GM18508 (cell line): ENCODE results near the gene RAB3B.
"Not testable (repeated sequence)": the region's sequence is repeated elsewhere in the genome, so short reads cannot be mapped to it uniquely, and the experiment has no call there.

ENCODE experiments used
- ATAC-seq: cut with Tn5 transposase; IDR thresholded peaks from one replicate; pipeline ENCODE4 v1.9.1; 2021; ENCODE audit warnings: moderate number of reproducible peaks; ENCODE audit not compliant: insufficient read depth, unreplicated experiment

RAB3B gene

DNA sequence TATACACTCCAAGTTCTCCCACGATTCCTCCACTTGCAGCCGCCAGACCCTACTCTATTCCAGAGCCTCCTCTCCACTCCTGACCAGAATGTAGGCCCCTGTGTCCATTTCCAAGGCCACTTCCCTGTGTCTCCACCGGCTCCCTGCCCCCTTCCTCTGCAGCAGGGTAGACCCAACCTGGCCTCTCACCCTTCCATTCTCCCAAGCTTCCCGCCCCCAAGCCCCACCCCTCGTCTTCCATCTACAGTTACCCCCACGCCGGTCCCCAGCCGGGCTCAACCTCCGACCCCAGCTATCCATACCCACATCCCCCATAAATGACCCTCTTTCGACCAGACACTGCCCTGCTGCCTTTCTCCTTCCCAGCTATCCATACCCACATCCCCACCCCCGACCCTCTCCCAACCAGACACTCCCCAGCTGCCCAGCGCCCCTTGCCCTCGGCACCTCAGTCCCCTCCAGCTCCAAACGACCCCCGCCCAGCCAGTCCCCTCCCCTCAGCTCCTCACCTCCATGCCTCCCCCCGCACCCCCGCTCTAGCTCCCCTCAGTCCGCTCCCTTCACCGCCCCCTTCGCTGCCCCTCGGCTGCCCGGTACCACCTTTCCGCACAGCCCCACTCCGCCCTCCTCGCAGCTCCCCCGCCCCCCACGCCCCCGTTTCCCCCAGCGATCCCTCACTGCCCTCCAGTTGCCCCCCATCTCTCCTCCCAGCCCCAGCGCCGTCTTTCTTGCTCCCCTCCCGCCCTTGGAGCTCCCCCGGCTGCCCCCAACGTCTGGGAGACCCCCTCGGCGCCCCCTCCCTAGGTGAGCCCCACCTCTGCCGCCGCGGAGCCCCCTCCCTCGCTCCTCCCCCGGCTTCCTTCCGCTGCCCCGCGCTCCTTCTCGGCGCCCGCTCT is 670 bp downstream of the RAB3B start:
- no peak for ATAC-seq

- ATAC-seq: no peak
Measured at GRCh38 chr1:51988254-51988653, 2.2 kb downstream of the RAB3B start.

- no peak for ATAC-seq
Measured at GRCh38 chr1:51986718-51987117, 3.8 kb downstream of the RAB3B start.

DNA sequence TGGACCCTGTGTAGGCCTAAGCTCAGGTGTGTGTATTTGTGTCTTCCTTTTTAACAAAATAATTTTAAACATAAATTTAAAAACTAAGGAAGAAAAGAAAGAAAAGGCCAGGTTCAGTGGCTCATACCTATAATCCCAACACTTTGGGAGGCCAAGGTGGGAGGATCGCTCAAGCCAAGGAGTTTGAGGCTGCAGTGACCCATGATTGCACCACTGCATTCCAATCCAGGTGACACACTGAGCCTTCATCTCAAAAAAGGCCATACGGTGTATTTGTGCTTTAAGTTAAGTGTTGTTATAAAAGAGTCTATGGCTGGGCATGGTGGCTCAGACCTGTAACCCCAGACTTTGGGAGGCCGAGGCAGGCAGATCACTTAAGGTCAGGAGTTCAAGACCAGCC is 8.3 kb downstream of the RAB3B start:
- no peak for ATAC-seq

- ATAC-seq: no peak
Measured at GRCh38 chr1:51981555-51981954, 8.9 kb downstream of the RAB3B start.

DNA sequence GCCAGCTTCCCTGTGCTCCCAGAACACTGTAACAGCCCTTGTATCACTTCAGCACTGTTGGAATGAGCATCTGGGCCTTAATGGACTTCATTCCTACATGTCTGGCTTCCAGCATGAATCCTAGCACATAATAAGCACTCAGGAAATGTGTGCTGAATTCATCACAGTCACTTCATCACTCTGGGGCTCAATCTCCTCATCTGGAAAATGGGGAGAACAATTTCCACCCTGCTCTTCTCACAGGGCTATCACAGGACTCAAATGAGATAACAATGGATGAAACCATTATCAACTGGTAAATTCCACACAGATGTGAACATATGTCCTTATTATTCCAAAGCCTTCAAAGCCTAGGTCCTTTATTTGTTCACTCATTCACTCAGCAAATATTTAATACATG is 12.4 kb downstream of the RAB3B start:
- ATAC-seq: no peak

DNA sequence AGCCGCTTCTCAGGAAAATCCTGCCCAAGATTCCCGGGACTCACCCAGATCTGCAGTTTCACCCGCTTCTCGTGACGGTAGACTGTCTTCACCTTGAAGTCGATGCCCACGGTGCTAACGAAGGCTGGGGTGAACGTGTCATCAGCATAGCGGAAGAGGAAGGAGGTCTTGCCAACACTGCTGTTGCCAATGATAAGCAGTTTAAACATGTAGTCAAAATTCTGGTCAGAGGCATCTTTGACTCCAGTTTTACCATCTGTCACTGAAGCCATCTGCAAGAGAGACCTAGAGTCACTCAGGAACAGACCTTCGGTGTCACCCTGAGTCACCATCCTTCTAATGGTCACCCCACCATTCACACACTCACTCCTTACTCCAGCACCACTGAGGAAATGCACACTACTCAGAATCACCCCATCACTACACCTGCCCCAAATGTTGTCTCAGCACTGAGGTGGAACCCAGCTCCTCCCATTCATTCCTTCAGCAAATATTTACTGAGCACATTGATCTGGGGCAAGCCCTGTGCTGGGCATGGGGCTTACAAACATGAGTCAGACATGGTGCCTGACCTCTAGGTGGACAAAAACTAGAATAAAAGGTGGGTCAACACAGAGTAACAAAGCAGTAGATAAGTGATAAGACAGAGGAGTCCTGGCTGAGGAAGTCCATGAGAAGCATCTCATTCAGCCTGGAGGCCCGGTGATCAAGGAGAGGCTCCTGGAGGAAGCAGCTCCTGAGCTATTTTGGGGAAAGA is 13.5 kb downstream of the RAB3B start:
- no peak for ATAC-seq

DNA sequence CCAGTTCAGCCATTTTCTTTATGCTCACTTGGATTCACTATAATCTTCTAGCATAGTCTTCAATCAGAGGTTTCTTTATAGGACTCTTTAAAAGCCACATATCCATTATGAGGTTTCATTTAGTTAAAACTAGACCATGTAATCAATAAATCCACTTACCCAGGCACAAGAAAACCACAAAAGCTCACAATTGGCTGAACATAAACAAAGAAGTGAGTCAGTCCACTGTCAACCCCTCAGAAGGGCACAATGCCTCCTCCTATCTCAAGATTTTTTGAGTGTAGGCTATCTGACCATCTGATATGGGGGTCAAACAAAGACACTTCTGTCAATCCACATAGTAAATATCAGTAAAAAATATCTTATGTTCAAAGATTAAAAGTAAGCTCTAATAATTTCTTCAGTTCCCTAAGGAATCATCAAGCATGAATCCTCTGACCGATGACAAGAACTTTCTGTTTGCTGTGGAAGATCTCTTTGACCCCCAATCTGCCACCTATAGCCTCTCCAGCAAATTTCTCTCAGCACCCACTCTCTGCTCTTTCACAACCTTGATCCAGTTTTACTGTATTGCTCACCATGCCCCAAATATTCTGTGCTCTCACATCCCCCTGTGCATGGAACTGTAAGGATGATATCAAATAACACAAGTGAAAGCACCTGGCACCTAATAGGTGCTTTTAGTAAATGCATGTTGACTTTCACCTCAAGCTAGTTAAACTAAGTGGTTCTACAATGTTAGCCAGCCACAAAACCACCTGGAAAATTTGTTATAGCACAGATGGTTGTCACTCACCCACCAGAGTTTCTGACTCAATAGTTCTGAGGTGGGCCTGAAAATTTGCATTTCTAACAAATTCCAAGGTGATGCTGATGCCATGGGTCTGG is 16.7 kb downstream of the RAB3B start:
- ATAC-seq: no peak

DNA sequence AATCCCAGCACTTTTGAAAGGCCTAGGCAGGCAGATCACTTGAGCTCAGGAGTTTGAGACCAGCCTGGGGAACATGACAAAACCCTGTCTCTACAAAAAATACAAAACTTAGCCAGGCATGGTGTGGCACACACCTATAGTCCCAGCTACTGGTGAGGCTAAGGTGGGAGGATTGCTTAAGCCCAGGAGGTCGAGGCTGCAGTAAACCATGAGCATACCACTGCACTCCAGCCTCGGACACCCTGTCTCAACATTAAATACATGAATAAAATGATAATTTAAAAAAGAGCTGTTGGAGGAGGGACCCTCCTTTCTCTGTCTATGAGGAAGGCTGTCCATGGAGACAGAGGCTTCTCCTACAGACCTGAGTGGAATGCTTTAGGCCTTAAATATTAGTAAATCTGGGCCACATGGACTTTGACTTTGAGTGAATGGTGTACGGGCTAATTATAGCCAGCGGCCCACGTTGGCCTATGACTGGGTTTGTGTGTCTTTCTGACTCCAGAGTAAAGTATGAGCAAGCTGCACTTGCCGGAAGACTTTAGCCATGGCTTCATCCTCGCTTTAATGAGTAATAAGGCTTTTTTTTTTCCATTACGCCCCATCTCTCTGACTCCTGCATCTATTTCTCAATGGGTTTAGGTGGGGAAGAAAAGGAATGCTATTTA is 21.3 kb downstream of the RAB3B start:
- no peak for ATAC-seq

- ATAC-seq: no peak
Measured at GRCh38 chr1:51968632-51969031, 21.9 kb downstream of the RAB3B start.

- not testable (repeated sequence) for ATAC-seq
Measured at GRCh38 chr1:51967213-51967791, 23.2 kb downstream of the RAB3B start.

GRCh38 chr1:51966559-51966958 is 23.9 kb downstream of the RAB3B start:
- ATAC-seq: no peak

DNA sequence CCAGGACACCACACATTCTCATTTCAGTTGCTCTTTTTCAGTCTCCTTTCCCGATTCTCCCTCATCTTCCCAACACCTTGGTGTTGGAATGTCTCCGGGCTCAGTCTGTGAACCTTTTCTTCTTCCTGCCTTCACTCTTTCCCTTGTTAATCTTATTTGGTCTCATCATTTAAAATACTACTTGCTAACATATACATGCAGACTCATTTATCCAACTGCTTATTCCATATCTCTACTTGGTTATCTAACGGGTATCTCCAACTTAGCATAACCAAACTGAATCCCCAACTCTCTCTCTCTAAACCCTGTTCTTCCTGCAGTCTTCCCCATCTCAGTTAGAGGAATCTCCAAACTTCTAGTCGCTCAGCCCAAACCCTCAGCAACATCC is 26.2 kb downstream of the RAB3B start:
- no peak for ATAC-seq

- ATAC-seq: no peak
Measured at GRCh38 chr1:51963592-51964308, 26.8 kb downstream of the RAB3B start.

GRCh38 chr1:51962486-51963356 is 27.8 kb downstream of the RAB3B start:
- no peak for ATAC-seq

DNA sequence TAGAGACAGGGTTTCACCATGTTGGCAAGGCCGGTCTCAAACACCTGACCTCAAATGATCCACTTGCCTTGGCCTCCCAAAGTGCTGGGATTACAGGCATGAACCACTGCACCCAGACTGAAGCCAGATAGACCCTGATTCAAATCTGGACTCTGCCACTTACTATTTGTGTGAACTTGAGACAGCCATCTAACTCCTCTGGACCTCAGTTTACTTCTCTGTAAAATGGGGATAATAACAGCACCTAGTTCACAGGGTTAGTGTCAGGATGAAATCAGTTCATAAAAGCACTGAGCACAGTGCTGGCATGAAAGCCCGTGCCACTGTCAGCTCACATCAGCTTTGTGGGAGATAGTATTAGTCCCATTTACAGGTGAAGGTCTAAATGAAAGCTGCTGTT is 28.5 kb downstream of the RAB3B start:
- ATAC-seq: no peak

DNA sequence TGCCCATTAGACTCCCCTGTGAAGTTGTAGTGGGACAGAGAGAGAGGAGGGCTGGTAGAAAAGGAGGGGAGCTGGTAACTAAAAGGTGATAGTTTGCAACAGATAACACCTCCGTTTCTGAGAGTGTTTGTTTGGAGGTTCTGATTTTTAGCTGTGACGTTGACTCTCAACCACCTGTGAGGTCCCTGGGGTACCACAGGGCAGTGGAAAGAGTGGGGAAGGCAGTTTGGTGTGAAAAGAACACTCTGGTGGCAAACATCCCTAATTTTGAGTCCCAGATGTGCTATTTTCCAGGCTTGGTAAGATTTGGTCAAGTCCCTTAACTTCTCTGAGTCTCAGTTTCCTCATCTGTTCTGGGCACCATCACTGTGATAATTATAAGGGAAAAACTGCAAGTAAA is 29.3 kb downstream of the RAB3B start:
- ATAC-seq: no peak

- no peak for ATAC-seq
Measured at GRCh38 chr1:51960262-51960661, 30.2 kb downstream of the RAB3B start.
